HT-29 (cell line): ENCODE data around the gene PAM. TPM values are rescaled to one million over a fixed set of nuclear protein-coding genes. Genes with fewer than 3 reads are reported as not detected.
"Not testable (repeated sequence)": the region's sequence is repeated elsewhere in the genome, so short reads cannot be mapped to it uniquely, and the experiment has no call there.

Experiments
- DNase-seq: peaks from one replicate; pipeline ENCODE4 v3.0.0-alpha.2; 2015; ENCODE audit warnings: low spot score
- total RNA-seq: library from RNA; depleted of rRNA; stranded (reverse); fragments of >200 nt; shearing (Covaris generic); gene quantifications from 2 replicates; pipeline ENCODE4 v1.2.3, GENCODE V29; 2014

The PAM gene
- total RNA-seq, 1 experiment from 2014 or later: 119 TPM

- no peak for DNase-seq
Measured at GRCh38 chr5:102996011-102996575, 241.0 kb downstream of the PAM start.

GRCh38 chr5:102998224-102998623 lies 243.1 kb downstream of the PAM start:
- DNase-seq: no peak

- DNase-seq: no peak
Measured at GRCh38 chr5:102999191-102999590, 244.1 kb downstream of the PAM start.

- DNase-seq: not testable (repeated sequence)
Measured at GRCh38 chr5:102999621-103000020, 244.5 kb downstream of the PAM start.

- no peak for DNase-seq
Measured at GRCh38 chr5:103000089-103000488, 245.0 kb downstream of the PAM start.

- no peak for DNase-seq
Measured at GRCh38 chr5:103003872-103004271, 248.8 kb downstream of the PAM start.

GRCh38 chr5:103005276-103005675 lies 250.2 kb downstream of the PAM start:
- no peak for DNase-seq

GRCh38 chr5:103006921-103007320 lies 251.8 kb downstream of the PAM start:
- DNase-seq: no peak

- DNase-seq: no peak
Measured at GRCh38 chr5:103010168-103010567, 255.1 kb downstream of the PAM start.

GRCh38 chr5:103013933-103014552 lies 258.9 kb downstream of the PAM start:
- DNase-seq: peak; percentile 20

- DNase-seq: no peak
Measured at GRCh38 chr5:103014983-103015382, 259.9 kb downstream of the PAM start.

- no peak for DNase-seq
Measured at GRCh38 chr5:103016167-103016566, 261.1 kb downstream of the PAM start.

GRCh38 chr5:103019804-103020203 lies 264.7 kb downstream of the PAM start:
- no peak for DNase-seq

GRCh38 chr5:103021314-103021713 lies 266.2 kb downstream of the PAM start:
- DNase-seq: no peak

- no peak for DNase-seq
Measured at GRCh38 chr5:103027267-103027666, 272.2 kb downstream of the PAM start.

GRCh38 chr5:103031607-103032006 lies 276.5 kb downstream of the PAM start:
- peak; percentile 12 for DNase-seq

- DNase-seq: no peak
Measured at GRCh38 chr5:103033696-103034095, 278.6 kb downstream of the PAM start.

GRCh38 chr5:103034662-103035392 lies 279.7 kb downstream of the PAM start:
- DNase-seq: no peak

- DNase-seq: no peak
Measured at GRCh38 chr5:103035701-103036100, 280.6 kb downstream of the PAM start.

GRCh38 chr5:103036601-103037000 lies 281.5 kb downstream of the PAM start:
- no peak for DNase-seq

GRCh38 chr5:103037673-103038455 lies 282.8 kb downstream of the PAM start:
- no peak for DNase-seq

GRCh38 chr5:103041071-103041676 lies 286.1 kb downstream of the PAM start:
- DNase-seq: peak; percentile 73
